KOPT-K1 (cell line): ENCODE results near the gene RDH13.
"Not testable (repeated sequence)": the region's sequence is repeated elsewhere in the genome, so short reads cannot be mapped to it uniquely, and the experiment has no call there.

Experiments
- H3K27ac ChIP-seq: fragments of 200-600 bp; sonication (generic); 2 replicates; pipeline ENCODE4 v1.5.1; 2016; ENCODE audit warnings: antibody characterized with exemption, mild to moderate bottlenecking, low read depth, low read length; ENCODE audit not compliant: poor library complexity, severe bottlenecking
- H3K36me3 ChIP-seq: fragments of 200-600 bp; sonication (generic); 2 replicates; pipeline ENCODE4 v1.5.1; 2017; ENCODE audit warnings: antibody characterized with exemption, mild to moderate bottlenecking, low read length, moderate library complexity; ENCODE audit not compliant: insufficient read depth
- H3K9me3 ChIP-seq: fragments of 200-600 bp; sonication (generic); 2 replicates; pipeline ENCODE4 v1.5.1; 2017; ENCODE audit warnings: antibody characterized with exemption, low read length, mild to moderate bottlenecking; ENCODE audit not compliant: insufficient read depth, poor library complexity, severe bottlenecking

Gene RDH13

GRCh38 chr19:55062735-55063491 is at the start of gene RDH13:
Gene RDH13 (minus strand): TSS chr19:55063148. CDS start chr19:55063032, 116 bp downstream.
- Histone ChIP-seq H3K27ac (peak within 1 kb of the TSS; percentile 59), H3K36me3 (peaks cover 14% of the 10 kb centered on the region)

GRCh38 chr19:55112246-55112776 is 49.4 kb upstream of the RDH13 start:
- Histone ChIP-seq H3K36me3 (peaks cover 46% of the 10 kb centered on the region; the same call in 1 of the 2 replicates), H3K27ac (no peak overlapping the region), H3K9me3 (no peaks in the 10 kb centered on the region)

More at GRCh38 chr19:55062735-55063491, at the start of gene RDH13:
- H3K9me3 ChIP-seq: no peaks in the 10 kb centered on the region

- no peak overlapping the region for H3K27ac ChIP-seq
- H3K36me3 ChIP-seq: peaks cover 55% of the 10 kb centered on the region
- no peaks in the 10 kb centered on the region for H3K9me3 ChIP-seq
These were observed 48.4 kb upstream of the RDH13 start for GRCh38 chr19:55111238-55111831.

- peaks cover 60% of the 10 kb centered on the region for H3K36me3 ChIP-seq
- H3K27ac ChIP-seq: no peak overlapping the region
- no peaks in the 10 kb centered on the region for H3K9me3 ChIP-seq
These were observed 46.8 kb upstream of the RDH13 start for GRCh38 chr19:55109527-55110291.

GRCh38 chr19:55107252-55107651 is 44.3 kb upstream of the RDH13 start:
- H3K9me3 ChIP-seq, H3K27ac ChIP-seq: not testable (repeated sequence)
- peaks cover 66% of the 10 kb centered on the region for H3K36me3 ChIP-seq

GRCh38 chr19:55106591-55106990 is 43.6 kb upstream of the RDH13 start:
- Histone ChIP-seq H3K9me3 (peaks cover 8% of the 10 kb centered on the region), H3K27ac (no peak overlapping the region), H3K36me3 (peaks cover 67% of the 10 kb centered on the region)

GRCh38 chr19:55105237-55105636 is 42.3 kb upstream of the RDH13 start:
- Histone ChIP-seq H3K27ac (no peak overlapping the region), H3K36me3 (peaks cover 61% of the 10 kb centered on the region), H3K9me3 (peaks cover 8% of the 10 kb centered on the region)

- H3K9me3 ChIP-seq: peaks cover 8% of the 10 kb centered on the region
- H3K36me3 ChIP-seq: peaks cover 62% of the 10 kb centered on the region
- no peak overlapping the region for H3K27ac ChIP-seq
These were observed 40.2 kb upstream of the RDH13 start for GRCh38 chr19:55103190-55103589.

- H3K27ac ChIP-seq: no peak overlapping the region
- H3K36me3 ChIP-seq: peaks cover 55% of the 10 kb centered on the region
- peaks cover 8% of the 10 kb centered on the region for H3K9me3 ChIP-seq
These were observed 38.3 kb upstream of the RDH13 start for GRCh38 chr19:55101261-55101660.

- H3K27ac ChIP-seq: no peak overlapping the region
- peaks cover 61% of the 10 kb centered on the region for H3K36me3 ChIP-seq
These were observed 36.9 kb upstream of the RDH13 start for GRCh38 chr19:55099557-55100506.

GRCh38 chr19:55098716-55099556 is 36.0 kb upstream of the RDH13 start:
- H3K27ac ChIP-seq: no peak overlapping the region
- H3K36me3 ChIP-seq: peaks cover 69% of the 10 kb centered on the region
- H3K9me3 ChIP-seq: peaks cover 8% of the 10 kb centered on the region

More at GRCh38 chr19:55099557-55100506, 36.9 kb upstream of the RDH13 start:
- H3K9me3 ChIP-seq: peaks cover 8% of the 10 kb centered on the region

- no peak overlapping the region for H3K27ac ChIP-seq
- H3K9me3 ChIP-seq: peaks cover 3% of the 10 kb centered on the region
- peaks cover 61% of the 10 kb centered on the region for H3K36me3 ChIP-seq
These were observed 35.1 kb upstream of the RDH13 start for GRCh38 chr19:55097864-55098715.
